DMS 273 treated with DMSO at 0.1 percent for 48 hours (cell line): Measurements from ENCODE around the gene NPIPA3.
"Not testable (repeated sequence)": the region's sequence is repeated elsewhere in the genome, so short reads cannot be mapped to it uniquely, and the experiment has no call there.

Experiments
- DNase-seq: peaks from one replicate; lab custom pipeline; 2025; lab: John Stamatoyannopoulos, UW

The NPIPA3 gene

GRCh38 chr16:14703156-14704011 is at the start of gene NPIPA3:
Gene NPIPA3, plus strand, starts transcription at chr16:14703411. Its CDS starts 5,533 bp downstream, at chr16:14708944.
- not testable (repeated sequence) for DNase-seq

- DNase-seq, result no peak
Measured at GRCh38 chr16:14658063-14658462, 45.1 kb upstream of the NPIPA3 start.

- DNase-seq, result no peak
Measured at GRCh38 chr16:14667347-14668266, 35.6 kb upstream of the NPIPA3 start.

- no peak for DNase-seq
Measured at GRCh38 chr16:14668556-14669223, 34.5 kb upstream of the NPIPA3 start.

DNA sequence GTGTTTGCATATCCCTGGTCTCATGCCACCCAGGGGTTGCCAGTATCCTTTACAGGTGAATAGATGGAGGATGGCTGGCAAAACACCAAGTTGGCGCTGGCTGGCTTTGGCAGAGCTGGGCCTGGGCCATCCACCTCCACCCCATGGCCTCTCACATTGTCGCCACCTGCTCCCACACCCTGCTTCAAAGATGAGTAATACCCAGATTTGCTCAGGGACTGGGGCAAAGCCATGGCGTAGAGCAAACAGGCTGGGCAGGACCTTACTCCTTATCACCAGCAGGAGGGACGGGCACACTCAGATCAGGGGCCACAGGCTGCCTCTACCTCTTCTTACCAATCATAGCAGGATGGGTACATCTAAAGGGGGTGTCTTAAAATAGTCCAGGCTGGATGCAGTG is 33.4 kb upstream of the NPIPA3 start:
- no peak for DNase-seq

GRCh38 chr16:14672403-14672971 is 30.7 kb upstream of the NPIPA3 start:
- DNase-seq, result no peak

- DNase-seq, result no peak
Measured at GRCh38 chr16:14676633-14677032, 26.6 kb upstream of the NPIPA3 start.

- no peak for DNase-seq
Measured at GRCh38 chr16:14677627-14678026, 25.6 kb upstream of the NPIPA3 start.

- no peak for DNase-seq
Measured at GRCh38 chr16:14678748-14679497, 24.3 kb upstream of the NPIPA3 start.

GRCh38 chr16:14680396-14680795 is 22.8 kb upstream of the NPIPA3 start:
- not testable (repeated sequence) for DNase-seq

GRCh38 chr16:14681115-14681514 is 22.1 kb upstream of the NPIPA3 start:
- DNase-seq, result no peak

- no peak for DNase-seq
Measured at GRCh38 chr16:14682121-14682520, 21.1 kb upstream of the NPIPA3 start.

- DNase-seq, result not testable (repeated sequence)
Measured at GRCh38 chr16:14685870-14686793, 17.1 kb upstream of the NPIPA3 start.

- DNase-seq, result not testable (repeated sequence)
Measured at GRCh38 chr16:14694129-14694528, 9.1 kb upstream of the NPIPA3 start, which contains the start of gene PLA2G10. Gene PLA2G10, minus strand, starts transcription at chr16:14694308. Its CDS starts 79 bp downstream, at chr16:14694229.

- DNase-seq, result not testable (repeated sequence)
Measured at GRCh38 chr16:14701859-14702258, 1.4 kb upstream of the NPIPA3 start.

- DNase-seq, result not testable (repeated sequence)
Measured at GRCh38 chr16:14702672-14703071, 539 bp upstream of the NPIPA3 start.

DNA sequence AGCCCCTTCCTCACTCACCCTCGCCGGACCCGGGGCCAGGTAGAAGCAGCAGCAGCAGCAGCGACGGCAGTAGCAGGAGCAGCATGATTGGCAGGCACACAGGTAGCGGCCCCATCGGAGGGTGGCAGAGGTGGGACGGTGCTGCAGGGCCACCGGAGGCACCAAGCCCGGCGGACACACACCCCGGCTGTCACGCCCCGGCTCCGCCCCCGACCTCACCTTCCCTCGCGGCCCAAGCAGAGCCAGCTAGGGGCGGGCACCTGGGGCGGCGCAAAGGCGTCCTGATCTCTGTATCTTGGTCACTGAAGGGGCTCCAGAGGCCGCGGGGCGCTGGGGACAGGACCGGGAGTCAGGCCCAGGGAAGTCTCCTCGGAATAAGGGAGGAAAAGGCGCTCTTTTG is 30.0 kb downstream of the NPIPA3 start:
- not testable (repeated sequence) for DNase-seq

- not testable (repeated sequence) for DNase-seq
Measured at GRCh38 chr16:14740832-14741385, 37.7 kb downstream of the NPIPA3 start.

GRCh38 chr16:14741794-14742193 is 38.6 kb downstream of the NPIPA3 start:
- not testable (repeated sequence) for DNase-seq
